Fibroblast of lung (primary cell): Measurements from ENCODE around the gene CFAP97D2.

ENCODE experiments used
- CTCF ChIP-seq, 2 donors: IDR thresholded peaks in 1 of 2; conservative IDR thresholded peaks in 1 of 2; 1 replicate in 1 of 2; 2 replicates in 1 of 2; pipeline ENCODE4 v1.5.1; 2011 to 2012; ENCODE audit warnings: low read length in 2 of 2, control low read depth in 1 of 2, inconsistent platforms in 1 of 2, low read depth in 1 of 2, mild to moderate bottlenecking in 1 of 2
- EZH2 ChIP-seq: IDR thresholded peaks from 2 replicates; pipeline ENCODE4 v1.5.1; 2012; ENCODE audit warnings: low read length, control low read depth, mild to moderate bottlenecking; ENCODE audit errors: missing control alignments

- TF ChIP-seq CTCF (conservative IDR thresholded peaks at IDR 0.05 in 1 of 2, IDR thresholded peaks at IDR 0.05 in 1 of 2; ENCODE audit: low read depth in 1 of 2, low read length in 2 of 2), result no peak
- TF ChIP-seq EZH2, result no peak
These were observed 55.8 kb downstream of the CFAP97D2 start, which contains the start of gene CDC16 for GRCh38 chr13:114234645-114235421.
